Skin of body (tissue), 2 donors: Measurements from ENCODE around the gene PSMD13. TPM values are rescaled to one million over a fixed set of nuclear protein-coding genes. Genes with fewer than 3 reads are reported as not detected.

Experiments used
- DNase-seq: peaks from one replicate; lab custom pipeline; 2025; lab: John Stamatoyannopoulos, UW
- total RNA-seq: library from RNA; depleted of rRNA; stranded (reverse); fragments of >200 nt; gene quantifications from one replicate; pipeline ENCODE4 v1.2.3, GENCODE V29; 2014

The PSMD13 gene
- total RNA-seq, 1 donor from 2014 or later = 95.7 TPM

DNA sequence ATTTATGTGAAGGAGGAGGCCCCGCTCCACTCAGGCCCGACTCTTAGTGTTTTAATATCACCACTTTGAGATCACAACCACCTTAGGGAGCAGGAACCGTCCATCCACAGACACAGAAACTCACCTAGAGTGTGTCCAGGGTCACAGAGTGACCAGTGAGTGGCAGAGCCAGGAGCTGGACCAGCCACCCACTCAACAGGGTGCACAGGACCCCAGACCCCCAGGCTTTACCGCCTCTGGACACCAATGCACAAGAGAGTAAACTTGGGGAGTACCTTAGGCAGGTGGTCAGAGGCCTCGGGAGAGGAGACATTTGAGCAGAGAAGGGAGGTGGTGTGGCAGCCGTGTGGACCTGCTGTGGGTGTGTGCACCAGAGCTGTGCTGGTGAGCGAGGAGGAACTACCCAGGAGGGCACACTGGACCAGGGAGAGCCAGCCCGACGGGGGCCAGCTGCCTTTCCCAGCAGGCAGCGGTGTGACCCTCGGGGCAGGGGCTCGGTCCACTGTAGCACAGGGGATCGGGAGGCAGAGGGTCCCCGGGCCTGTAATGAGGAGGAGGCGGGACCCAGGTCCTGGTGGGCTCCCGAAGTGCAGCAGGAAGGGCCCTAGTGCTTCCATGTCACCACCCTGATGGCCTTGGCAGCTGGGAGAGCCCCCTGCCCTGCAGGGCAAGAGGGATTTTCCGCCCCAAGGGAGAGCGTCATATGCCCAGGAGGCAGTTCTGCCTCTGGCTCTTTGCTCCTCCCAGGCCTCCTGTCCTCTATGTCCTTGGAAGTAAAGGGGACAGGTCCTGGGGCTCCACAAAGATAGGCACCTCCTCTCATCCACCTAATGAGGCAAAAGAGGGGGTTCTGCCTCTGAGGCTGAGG is 33.9 kb downstream of the PSMD13 start:
- DNase-seq = no peak

DNA sequence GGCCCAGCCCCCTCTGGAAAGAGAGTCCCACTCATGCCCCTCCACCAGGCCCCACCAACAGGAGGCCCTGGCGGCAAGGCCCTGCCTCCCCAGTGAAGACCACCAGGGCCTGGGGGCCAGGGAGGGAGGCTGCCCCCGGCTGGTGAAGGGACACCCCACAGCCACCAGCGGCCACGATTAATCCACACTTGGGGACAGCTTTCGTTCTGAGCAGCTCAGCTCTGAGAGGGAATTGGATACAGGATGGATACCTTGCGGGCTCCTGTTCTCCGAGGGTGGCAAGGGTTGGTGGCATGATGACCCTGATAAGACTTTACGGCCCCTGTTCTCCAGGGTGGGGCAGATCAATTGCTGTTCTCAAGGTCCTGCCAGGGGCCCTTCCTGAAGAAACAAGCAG is 34.5 kb downstream of the PSMD13 start:
- DNase-seq = no peak

DNA sequence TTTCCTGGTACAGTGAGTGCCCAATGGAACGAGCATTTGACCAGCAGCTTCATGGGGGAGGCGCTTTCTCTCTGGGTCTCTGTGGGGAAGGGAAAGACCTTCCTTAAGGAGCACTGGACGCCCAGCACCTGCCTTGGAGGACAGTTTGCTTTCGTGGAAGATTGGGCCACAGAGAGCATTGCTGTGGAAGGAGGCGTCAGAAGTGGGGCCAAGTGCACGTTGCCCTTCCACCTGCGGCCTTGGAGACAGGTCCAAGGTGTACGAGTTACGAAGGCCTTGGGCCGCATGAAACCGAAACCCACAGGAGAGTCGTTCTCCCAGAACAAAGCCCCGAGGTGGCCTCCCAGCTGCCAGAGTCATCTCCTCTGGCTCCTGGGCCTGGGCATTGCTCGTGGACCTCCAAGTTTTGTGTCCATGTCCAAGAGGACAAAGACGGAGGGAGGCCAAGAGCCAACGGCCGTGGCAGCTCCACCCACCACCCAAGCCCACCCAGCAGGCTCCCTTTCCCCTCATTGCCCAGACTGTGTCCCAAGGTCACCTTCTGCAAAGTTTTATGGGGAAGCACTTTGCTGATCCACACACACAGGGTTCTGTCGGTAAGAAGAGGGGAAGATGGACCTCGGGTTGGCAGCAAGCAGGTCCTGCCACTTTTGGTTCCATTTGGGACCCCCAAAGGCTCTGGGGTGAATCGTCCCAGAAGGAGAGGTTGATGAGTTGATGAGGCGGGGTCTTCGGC is 35.6 kb downstream of the PSMD13 start:
- no peak for DNase-seq

DNA sequence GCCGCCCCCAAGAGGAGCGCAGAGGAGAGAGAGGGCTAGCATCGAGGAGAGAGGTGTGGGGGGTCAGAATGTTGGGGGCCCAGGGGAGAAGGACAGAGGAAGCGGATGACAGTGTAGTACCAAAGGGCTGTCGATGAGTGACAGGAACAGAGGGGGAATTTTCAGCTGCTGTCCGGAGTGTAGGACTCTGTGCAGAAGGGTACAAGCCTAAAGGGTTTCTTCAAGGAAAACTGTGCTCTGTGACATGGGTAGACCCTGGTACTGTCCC is 36.1 kb downstream of the PSMD13 start:
- DNase-seq = no peak

DNA sequence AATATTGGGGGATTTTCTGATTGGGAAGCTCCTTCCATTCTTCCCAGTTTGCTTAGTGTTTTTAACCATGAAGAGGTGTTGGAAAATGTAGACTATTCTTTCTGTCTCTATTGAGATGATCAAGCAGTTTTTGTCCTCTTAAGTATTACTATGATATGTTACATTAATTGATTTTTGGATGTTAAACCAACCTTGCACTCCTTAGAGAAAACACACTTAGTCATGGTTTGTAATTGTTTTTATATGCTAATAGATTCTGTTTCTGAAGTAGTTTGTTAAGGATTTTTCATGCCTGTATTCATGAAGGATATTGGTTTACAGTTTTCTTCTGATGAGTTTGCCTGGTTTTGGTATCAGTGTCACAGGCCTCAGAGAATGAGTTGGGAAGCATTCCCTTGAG is 39.4 kb downstream of the PSMD13 start:
- no peak for DNase-seq

DNA sequence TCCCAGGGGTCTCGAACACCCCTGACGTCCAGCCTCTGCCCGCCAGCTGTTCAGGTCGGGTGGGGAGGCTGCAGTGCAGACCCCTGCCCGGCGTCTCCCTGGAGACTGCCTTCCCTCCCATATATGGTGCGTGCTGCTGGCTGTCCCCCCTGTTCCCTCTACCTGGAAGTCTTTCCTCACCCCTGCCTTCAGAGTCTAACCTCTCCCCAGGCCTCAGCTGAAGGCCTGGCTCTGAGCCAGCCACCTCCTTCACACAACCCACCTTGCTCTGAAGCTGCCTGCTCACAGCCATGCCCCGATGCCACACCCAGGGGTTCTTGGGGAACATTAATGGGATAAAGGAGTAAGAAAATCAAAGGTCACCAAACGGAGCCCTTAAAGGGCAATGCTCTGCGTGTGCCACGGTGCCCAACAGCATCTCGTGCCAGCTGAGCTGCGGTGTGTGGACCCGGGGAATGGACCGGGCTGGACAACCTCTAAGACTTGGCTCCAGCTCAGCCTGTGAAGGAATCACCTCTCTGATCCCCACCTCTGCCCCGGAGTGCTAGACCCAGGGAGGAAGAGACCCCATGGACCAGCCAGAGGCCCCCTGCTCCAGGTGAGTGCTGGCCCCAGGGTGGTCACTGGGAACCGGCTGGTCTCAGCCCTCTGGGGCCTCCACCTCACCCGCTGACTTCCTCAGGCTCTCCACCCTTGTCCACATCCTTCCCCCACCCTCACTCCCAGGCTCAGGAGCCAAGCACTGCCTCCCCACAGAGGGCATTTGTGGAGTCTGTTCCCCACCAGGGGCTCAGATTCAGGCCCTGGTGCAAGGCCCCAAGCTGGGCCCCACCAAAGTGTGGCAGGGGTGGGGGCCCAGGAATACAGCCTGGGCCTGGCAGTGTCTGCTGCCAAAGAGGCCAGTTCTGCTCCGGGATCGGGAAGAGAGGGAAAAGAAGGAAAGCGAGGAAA is 41.5 kb downstream of the PSMD13 start, which contains the start of gene NLRP6:
NLRP6 (plus strand) TSS at position 407 of the 951 bp plus-strand sequence; CDS start at position 570, 163 bp downstream.
- DNase-seq = no peak

DNA sequence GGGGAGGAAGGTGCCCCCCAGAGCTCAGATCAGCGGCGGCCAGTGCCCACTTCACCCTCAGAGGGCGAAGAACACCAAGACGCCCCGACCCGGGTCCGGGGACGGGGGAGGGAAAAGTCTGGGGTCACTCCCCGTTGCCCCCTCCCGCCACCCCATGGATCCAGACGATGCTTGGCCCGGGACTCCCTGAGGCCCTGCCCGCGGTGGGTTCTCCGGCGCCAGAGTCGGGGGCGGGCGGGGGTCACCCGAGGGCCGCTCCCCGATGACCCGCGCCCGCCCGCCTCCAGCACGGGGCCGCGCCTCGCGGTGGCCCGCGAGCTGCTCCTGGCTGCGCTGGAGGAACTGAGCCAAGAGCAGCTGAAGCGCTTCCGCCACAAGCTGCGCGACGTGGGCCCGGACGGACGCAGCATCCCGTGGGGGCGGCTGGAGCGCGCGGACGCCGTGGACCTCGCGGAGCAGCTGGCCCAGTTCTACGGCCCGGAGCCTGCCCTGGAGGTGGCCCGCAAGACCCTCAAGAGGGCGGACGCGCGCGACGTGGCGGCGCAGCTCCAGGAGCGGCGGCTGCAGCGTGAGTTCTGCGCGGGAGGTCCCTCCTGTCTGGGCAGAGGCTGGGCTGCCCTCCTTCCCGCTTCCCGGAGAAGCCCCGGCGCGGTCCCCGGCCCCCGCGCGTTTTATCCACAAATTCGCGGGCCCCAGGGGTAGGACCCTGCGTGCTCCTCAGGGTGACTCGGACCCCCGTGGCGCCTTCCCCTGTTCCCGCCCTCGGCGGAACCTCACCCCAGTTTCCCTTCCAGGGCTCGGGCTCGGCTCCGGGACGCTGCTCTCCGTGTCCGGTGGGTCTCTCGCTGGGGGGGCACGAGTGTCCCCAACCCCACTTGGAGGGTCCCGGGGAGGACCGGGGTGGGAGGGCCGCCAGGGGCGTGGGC is 42.5 kb downstream of the PSMD13 start:
- no peak for DNase-seq

DNA sequence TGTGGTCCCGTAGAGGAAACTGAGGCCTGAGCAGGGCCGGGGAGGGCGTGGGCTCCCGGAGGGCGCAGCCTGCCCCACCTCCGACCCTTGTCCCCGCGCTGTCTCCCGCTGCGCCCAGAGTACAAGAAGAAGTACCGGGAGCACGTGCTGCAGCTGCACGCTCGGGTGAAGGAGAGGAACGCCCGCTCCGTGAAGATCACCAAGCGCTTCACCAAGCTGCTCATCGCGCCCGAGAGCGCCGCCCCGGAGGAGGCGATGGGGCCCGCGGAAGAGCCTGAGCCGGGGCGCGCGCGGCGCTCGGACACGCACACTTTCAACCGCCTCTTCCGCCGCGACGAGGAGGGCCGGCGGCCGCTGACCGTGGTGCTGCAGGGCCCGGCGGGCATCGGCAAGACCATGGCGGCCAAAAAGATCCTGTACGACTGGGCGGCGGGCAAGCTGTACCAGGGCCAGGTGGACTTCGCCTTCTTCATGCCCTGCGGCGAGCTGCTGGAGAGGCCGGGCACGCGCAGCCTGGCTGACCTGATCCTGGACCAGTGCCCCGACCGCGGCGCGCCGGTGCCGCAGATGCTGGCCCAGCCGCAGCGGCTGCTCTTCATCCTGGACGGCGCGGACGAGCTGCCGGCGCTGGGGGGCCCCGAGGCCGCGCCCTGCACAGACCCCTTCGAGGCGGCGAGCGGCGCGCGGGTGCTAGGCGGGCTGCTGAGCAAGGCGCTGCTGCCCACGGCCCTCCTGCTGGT is 43.4 kb downstream of the PSMD13 start:
- no peak for DNase-seq

DNA sequence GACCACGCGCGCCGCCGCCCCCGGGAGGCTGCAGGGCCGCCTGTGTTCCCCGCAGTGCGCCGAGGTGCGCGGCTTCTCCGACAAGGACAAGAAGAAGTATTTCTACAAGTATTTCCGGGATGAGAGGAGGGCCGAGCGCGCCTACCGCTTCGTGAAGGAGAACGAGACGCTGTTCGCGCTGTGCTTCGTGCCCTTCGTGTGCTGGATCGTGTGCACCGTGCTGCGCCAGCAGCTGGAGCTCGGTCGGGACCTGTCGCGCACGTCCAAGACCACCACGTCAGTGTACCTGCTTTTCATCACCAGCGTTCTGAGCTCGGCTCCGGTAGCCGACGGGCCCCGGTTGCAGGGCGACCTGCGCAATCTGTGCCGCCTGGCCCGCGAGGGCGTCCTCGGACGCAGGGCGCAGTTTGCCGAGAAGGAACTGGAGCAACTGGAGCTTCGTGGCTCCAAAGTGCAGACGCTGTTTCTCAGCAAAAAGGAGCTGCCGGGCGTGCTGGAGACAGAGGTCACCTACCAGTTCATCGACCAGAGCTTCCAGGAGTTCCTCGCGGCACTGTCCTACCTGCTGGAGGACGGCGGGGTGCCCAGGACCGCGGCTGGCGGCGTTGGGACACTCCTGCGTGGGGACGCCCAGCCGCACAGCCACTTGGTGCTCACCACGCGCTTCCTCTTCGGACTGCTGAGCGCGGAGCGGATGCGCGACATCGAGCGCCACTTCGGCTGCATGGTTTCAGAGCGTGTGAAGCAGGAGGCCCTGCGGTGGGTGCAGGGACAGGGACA is 44.1 kb downstream of the PSMD13 start:
- DNase-seq = no peak

DNA sequence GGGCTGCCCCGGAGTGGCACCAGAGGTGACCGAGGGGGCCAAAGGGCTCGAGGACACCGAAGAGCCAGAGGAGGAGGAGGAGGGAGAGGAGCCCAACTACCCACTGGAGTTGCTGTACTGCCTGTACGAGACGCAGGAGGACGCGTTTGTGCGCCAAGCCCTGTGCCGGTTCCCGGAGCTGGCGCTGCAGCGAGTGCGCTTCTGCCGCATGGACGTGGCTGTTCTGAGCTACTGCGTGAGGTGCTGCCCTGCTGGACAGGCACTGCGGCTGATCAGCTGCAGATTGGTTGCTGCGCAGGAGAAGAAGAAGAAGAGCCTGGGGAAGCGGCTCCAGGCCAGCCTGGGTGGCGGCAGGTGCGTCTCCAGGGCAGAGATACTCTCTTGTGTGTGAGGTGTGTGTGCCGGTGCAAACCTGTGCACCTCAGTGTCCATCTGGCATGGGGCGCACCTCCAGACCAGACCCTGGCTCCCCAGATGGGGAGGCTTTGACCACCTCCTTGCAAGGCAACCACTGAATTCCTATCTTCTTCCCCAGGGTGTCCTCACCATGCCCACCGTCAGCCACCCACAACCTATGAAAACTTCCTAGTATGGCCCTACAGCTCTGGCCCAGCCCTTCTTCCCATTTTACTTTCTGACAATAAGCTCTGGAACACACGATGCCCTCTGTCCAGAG is 44.8 kb downstream of the PSMD13 start:
- no peak for DNase-seq

DNA sequence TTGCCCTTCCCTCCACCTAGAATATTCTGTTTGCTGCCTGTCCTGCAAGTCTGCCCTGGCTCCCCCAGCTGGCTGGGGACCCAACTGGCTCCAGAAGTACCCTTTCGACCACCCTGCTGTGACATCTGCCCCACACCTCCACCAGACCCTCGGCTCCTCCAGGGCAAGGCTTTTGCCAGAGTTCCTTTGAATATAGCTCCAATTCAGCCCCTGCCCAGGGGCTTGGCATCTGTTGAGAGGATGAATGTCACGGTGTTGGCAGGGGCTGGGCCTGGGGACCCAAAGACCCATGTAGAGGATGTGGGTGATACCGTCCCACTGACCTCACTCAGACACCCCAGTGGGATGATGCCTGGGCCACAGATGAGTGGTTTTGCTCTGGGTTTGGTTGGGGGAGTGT is 45.4 kb downstream of the PSMD13 start:
- no peak for DNase-seq

DNA sequence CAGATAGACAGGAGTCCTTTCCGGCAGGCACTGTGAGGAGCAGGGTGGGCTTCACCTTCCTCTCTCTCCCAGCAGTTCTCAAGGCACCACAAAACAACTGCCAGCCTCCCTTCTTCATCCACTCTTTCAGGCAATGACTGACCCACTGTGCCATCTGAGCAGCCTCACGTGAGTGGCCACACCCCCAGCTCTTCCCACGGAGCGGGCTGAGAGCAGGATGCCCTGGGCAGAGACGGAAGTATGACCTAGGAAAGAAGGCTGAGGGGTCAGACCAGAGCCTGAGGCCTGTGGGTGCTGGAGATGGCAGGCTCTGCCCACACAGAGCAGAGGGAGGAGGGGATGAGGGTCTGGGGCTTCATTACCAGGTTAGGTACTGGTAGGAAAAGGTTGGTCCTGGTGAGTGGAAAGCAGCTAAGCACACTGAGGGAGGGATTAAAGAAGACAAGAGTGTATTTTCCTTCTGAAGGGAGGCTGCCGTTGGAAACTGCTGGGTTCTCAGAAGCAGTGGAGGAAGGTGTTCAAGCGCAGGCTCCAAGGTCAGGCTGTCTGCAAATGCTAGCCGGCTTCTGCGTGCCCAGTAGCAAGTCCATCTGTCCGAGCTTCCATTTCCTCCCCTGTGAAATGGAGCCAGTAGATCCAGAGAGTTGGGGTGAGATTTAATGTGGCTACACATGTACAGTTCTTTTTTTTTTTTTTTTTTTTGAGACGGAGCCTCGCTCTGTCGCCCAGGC is 46.0 kb downstream of the PSMD13 start:
- no peak for DNase-seq

DNA sequence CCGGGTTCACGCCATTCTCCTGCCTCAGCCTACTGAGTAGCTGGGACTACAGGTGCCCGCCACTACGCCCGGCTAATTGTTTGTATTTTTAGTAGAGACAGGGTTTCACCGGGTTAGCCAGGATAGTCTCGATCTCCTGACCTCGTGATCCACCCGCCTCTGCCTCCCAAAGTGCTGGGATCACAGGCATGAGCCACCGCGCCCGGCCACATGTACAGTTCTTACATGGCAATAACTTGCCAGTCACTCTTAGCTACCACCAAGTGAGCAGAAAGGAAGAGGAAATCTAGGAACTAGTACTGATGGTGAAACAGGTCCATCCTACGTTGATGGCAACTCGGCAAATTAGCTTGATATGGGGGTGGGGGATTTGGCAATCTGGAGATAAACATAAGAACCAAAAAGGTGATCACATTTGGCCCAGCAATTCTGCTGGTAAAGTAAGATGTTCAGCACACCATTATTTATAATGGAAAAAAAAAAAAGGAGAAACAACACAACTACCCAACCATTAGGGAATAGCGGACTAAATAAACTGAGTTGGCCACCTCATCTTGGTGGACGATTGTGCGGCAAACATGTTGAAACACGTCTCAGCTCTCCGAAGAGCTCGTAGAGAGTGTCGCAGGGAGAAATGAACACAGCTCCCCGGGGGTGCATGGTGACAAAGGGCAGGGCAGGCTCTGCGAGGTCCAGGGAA is 46.8 kb downstream of the PSMD13 start:
- no peak for DNase-seq

DNA sequence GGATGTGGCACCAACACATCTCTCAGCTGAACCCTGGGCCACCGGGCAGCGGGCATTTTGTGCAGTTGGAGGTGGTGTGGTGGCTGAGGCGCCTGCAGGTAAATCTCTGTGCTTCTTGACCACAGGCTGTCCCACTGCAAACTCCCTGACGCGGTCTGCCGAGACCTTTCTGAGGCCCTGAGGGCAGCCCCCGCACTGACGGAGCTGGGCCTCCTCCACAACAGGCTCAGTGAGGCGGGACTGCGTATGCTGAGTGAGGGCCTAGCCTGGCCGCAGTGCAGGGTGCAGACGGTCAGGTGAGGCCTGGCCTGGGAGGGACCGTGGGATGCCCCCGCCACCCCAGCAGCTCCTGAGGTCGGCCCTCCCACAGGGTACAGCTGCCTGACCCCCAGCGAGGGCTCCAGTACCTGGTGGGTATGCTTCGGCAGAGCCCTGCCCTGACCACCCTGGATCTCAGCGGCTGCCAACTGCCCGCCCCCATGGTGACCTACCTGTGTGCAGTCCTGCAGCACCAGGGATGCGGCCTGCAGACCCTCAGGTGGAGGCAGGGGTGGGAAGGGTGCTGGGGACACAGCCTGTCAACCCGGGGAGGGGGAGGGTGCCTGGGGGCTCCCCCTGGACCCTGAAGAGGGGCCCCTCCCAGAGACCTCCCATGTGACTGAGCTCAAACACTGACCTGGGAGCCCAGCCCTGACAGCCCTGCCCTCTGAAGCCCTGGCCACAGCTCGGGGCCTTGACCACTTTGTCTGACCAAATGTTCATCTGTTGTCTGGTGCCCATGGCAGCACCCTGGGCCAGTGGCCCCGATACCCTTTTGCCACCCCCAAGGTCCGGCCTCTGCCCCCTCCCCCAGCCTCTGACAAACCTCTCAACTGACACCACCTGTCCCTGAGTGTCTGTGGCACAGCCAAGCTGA is 47.6 kb downstream of the PSMD13 start:
- no peak for DNase-seq

DNA sequence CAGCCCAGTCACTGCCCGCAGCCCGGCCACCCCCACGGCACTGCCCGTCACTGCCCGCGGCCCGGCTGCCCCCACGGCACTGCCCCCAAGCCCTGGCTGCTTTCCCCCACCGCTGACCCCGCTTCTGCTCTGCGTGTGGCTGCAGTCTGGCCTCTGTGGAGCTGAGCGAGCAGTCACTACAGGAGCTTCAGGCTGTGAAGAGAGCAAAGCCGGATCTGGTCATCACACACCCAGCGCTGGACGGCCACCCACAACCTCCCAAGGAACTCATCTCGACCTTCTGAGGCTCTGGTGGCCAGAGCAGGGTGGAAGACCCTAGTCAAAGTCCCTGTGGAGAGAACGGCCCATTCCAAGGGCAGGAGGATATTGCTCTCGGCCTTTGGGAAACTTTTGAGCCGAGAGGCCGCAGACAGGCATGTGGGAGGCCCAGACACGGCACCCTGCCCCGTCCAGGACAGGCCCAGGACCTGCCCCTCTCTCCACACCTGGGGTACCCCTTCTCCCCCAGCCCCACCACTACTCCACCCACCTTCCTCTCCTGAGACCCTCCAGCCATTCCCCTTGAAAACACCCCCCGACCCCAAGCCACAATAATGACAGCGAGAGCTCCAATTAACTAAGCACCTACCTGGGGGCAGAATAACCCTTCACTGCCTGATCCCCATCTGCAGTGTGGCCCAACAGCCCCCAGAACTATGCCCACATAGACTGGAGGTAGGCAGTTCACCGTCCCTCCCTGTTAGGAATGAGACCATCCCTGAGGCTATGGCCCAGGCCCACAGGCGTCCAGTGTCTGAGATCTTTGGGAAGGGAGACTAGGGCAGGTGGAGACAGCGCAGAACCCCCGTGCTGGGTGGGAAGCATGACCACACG is 48.5 kb downstream of the PSMD13 start:
- DNase-seq = no peak
